B cell (primary cell): Measurements from ENCODE around the gene MYOM3.

ENCODE experiments used
- EZH2 ChIP-seq: IDR thresholded peaks from 2 replicates; pipeline ENCODE4 v1.6.1; 2012; ENCODE audit warnings: borderline replicate concordance, low read depth, mild to moderate bottlenecking, moderate library complexity, low read length; ENCODE audit not compliant: insufficient read depth, poor library complexity, severe bottlenecking
- TF ChIP-seq, protein P1 (sequence below): fragments of 200-600 bp; IDR thresholded peaks from one replicate; pipeline ENCODE4 v1.8.0; 2022; ENCODE audit warnings: antibody characterized with exemption, mild to moderate bottlenecking

DNA sequence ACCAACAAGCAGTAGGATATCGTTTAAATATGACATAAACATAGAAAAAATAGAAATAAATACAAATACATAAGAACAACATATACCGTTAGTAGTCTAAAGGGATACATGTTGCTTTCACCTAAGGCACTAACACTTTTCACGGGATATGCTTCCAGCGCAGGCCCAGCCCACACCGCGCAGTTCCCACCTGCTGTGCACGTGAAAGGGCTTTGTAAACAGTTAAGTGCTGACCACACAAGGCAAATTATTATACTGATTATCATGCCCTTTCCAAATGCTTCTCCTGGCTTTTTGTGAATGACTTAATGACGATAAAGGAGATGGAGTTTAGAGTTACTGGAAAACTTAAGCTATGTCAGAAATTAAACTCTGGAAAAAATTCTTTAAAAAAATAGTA lies 42.3 kb upstream of the MYOM3 start:
- TF ChIP-seq, protein P1, sequence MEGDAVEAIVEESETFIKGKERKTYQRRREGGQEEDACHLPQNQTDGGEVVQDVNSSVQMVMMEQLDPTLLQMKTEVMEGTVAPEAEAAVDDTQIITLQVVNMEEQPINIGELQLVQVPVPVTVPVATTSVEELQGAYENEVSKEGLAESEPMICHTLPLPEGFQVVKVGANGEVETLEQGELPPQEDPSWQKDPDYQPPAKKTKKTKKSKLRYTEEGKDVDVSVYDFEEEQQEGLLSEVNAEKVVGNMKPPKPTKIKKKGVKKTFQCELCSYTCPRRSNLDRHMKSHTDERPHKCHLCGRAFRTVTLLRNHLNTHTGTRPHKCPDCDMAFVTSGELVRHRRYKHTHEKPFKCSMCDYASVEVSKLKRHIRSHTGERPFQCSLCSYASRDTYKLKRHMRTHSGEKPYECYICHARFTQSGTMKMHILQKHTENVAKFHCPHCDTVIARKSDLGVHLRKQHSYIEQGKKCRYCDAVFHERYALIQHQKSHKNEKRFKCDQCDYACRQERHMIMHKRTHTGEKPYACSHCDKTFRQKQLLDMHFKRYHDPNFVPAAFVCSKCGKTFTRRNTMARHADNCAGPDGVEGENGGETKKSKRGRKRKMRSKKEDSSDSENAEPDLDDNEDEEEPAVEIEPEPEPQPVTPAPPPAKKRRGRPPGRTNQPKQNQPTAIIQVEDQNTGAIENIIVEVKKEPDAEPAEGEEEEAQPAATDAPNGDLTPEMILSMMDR = no peak
- no peak for TF ChIP-seq EZH2
